Mammary epithelial cell (primary cell): Measurements from ENCODE around the gene SGMS2.

ENCODE experiments used
- CTCF ChIP-seq, 2 donors: IDR thresholded peaks in 1 of 2; conservative IDR thresholded peaks in 1 of 2; 2 replicates each; pipeline ENCODE4 v1.5.1; 2011 to 2012; ENCODE audit warnings: inconsistent platforms in 2 of 2, low read length in 2 of 2, mild to moderate bottlenecking in 2 of 2, control low read depth in 1 of 2, low read depth in 1 of 2; ENCODE audit not compliant: insufficient read depth in 1 of 2; ENCODE audit errors: extremely low read depth in 1 of 2
- EZH2 ChIP-seq: IDR thresholded peaks from 2 replicates; pipeline ENCODE4 v1.6.1; 2012; ENCODE audit warnings: low read length, inconsistent platforms, borderline replicate concordance

DNA sequence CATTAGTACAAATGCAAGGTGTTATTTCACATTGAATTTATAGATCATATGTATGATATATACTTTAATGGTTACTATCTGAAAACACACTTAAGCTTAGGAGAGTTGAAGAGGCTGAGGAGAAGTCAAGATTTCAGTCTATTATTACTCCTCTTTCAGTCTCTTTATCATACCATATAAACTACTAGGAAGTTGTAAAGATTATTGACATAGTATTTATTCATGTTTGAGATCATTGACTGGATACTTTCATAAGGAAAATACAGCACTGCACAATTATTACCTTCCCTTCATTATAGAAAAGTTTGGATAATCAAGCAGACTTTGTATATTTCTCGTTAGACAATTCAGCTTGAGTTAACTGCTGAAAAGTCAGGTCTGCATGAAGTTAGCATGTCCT, 10.0 kb upstream of the SGMS2 start:
- TF ChIP-seq CTCF (conservative IDR thresholded peaks at IDR 0.05 in 1 of 2, IDR thresholded peaks at IDR 0.05 in 1 of 2; ENCODE audit: extremely low read depth in 1 of 2, insufficient read depth in 1 of 2, low read depth in 1 of 2, low read length in 2 of 2) (no peak), EZH2 (no peak)
